Stomach (tissue), 4 donors: ENCODE measurements around the gene EIF4A3.

Experiments used
- EP300 ChIP-seq: sonication (generic); formaldehyde crosslinking; IDR thresholded peaks from one replicate; pipeline ENCODE4 v1.6.1; 2017; ENCODE audit warnings: antibody characterized with exemption
- POLR2A ChIP-seq, 4 donors: fragments of 450-650 bp; IDR thresholded peaks; one replicate each; pipeline ENCODE4 v1.6.1; 2016; ENCODE audit warnings: antibody characterized with exemption in 4 of 4, control low read depth in 2 of 4, mild to moderate bottlenecking in 1 of 4, moderate library complexity in 1 of 4
- TF ChIP-seq, protein P1 (sequence below), 7 experiments: fragments of 450-650 bp in 4 of 7; fragments of 200-600 bp in 3 of 7; sonication (generic) in 3 of 7; IDR thresholded peaks; one replicate each; pipeline ENCODE4 v1.5.1; 2016 to 2019; ENCODE audit warnings: antibody characterized with exemption in 7 of 7, control low read depth in 2 of 7, mild to moderate bottlenecking in 1 of 7

DNA sequence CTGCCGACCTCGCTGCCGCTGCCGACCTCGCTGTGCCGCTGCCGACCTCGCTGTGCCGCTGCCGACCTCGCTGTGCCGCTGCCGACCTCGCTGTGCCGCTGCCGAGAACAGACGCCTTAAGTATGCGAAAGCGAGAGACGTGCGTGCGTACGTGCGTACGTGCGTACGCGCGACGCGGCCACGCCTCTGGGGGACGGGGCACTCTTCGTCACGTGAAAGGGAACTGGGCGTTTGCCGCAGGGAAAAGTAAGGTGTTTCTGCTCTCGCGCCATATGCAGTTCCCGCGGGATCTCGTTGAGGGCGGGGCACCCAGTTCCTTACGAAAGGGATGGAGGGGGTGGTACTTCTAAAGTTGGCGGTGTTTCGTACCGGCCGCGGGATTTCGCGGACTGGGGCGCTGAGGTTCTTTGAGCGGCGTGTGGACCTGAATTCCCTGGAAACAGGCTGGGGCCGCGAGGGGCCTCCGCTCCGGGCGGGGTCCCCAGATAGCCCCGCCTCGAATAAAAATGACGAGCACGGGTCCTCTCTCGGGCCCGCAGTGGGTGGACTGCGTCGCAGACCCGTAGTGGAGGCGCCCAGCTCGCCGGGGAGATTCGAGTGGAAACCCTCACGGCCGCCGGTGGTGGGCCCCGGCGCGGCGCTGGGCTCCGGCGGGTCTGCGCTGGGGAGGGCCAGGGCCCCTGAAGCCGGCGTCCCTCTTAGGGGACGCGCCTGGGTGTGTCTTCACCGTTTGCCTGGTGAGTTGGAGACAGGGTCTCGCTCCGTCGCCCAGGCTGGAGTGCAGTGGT lies at the start of gene EIF4A3:
- TF ChIP-seq, protein P1, sequence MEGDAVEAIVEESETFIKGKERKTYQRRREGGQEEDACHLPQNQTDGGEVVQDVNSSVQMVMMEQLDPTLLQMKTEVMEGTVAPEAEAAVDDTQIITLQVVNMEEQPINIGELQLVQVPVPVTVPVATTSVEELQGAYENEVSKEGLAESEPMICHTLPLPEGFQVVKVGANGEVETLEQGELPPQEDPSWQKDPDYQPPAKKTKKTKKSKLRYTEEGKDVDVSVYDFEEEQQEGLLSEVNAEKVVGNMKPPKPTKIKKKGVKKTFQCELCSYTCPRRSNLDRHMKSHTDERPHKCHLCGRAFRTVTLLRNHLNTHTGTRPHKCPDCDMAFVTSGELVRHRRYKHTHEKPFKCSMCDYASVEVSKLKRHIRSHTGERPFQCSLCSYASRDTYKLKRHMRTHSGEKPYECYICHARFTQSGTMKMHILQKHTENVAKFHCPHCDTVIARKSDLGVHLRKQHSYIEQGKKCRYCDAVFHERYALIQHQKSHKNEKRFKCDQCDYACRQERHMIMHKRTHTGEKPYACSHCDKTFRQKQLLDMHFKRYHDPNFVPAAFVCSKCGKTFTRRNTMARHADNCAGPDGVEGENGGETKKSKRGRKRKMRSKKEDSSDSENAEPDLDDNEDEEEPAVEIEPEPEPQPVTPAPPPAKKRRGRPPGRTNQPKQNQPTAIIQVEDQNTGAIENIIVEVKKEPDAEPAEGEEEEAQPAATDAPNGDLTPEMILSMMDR (IDR thresholded peaks at IDR 0.05): no peak
- TF ChIP-seq POLR2A (IDR thresholded peaks at IDR 0.05) (peak in 1 of 4 donors; percentile 47), EP300 (peak; percentile 80)
